SJCRH30 (cell line): Measurements from ENCODE around the gene LYZL6. TPM values are rescaled to one million over a fixed set of nuclear protein-coding genes. Genes with fewer than 3 reads are reported as not detected.
"Not testable (repeated sequence)": the region's sequence is repeated elsewhere in the genome, so short reads cannot be mapped to it uniquely, and the experiment has no call there.

ENCODE experiments used
- DNase-seq, 2 experiments: peaks; one replicate each; pipeline ENCODE4 v3.0.0-alpha.2; 2015 to 2020
- H3K27ac ChIP-seq: fragments of 250-450 bp; sonication (Bioruptor Pico); 2 replicates; pipeline ENCODE4 v1.5.1; 2020; ENCODE audit warnings: mild to moderate bottlenecking, moderate library complexity
- H3K27me3 ChIP-seq: fragments of 250-450 bp; sonication (Bioruptor Pico); 2 replicates; pipeline ENCODE4 v1.5.1; 2020; ENCODE audit warnings: mild to moderate bottlenecking, moderate library complexity
- H3K36me3 ChIP-seq: fragments of 250-450 bp; sonication (Bioruptor Pico); 2 replicates; pipeline ENCODE4 v1.5.1; 2020; ENCODE audit warnings: mild to moderate bottlenecking, moderate library complexity
- H3K4me1 ChIP-seq: fragments of 250-450 bp; sonication (Bioruptor Pico); 2 replicates; pipeline ENCODE4 v1.5.1; 2020; ENCODE audit warnings: mild to moderate bottlenecking, moderate library complexity
- H3K4me3 ChIP-seq: fragments of 250-450 bp; sonication (Bioruptor Pico); 2 replicates; pipeline ENCODE4 v1.5.1; 2020; ENCODE audit warnings: mild to moderate bottlenecking, moderate library complexity
- H3K9me3 ChIP-seq: fragments of 250-450 bp; sonication (Bioruptor Pico); replicated peaks from 2 replicates; pipeline ENCODE4 v1.5.1; 2020; ENCODE audit warnings: mild to moderate bottlenecking, moderate library complexity
- total RNA-seq: library from RNA; depleted of rRNA; stranded (reverse); fragments of >200 nt; shearing (Covaris generic); gene quantifications from 2 replicates; pipeline ENCODE4 v1.2.3, GENCODE V29; 2014

Gene LYZL6
- total RNA-seq, 1 experiment from 2014 or later = not detected

DNA sequence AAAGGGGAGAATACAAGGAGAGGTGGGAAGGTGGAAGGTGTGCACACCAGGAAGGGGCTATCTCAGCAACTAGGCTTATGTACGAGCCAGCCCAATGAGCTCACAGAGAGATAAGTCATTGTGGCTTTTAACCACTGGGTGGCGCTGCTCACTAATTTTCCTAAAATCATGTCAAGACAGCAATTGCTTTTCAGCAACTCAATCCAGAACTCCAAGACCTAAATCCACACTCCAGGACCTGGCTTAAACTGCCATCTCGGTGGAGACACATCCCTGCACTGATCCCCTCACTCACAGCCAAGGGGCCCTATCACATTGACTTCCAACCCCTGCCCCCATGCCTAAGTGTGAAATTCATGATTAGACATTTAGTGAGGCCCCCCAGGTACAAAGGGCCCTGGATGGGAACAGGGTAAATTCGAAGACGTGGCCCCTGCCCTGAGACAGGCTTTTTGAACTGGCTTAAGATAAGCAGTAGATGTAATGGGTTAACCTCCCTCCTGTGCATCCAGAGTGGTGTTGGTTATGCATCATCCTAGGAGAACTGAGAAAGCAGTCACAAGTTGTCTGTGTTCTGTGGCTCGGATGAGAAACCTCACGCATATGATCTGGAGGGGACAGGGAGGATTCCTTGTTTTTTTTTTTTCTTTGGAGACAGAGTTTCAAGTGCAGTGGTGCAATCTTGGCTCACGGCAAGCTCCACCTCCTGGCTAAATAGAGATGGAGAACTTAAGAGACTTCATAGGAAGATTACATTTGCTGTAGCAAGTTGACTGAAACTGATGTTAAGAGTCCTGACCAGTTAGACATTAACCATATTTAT, 26.3 kb upstream of the LYZL6 start:
- H3K36me3 ChIP-seq = no peaks in the 10 kb centered on the region
- H3K27me3 ChIP-seq = peaks cover 38% of the 10 kb centered on the region
- H3K4me3 ChIP-seq = no peak overlapping the region
- H3K4me1 ChIP-seq = no peaks in the 10 kb centered on the region
- H3K27ac ChIP-seq = no peak overlapping the region
- DNase-seq = peak; percentile 63 to 86
- no peaks in the 10 kb centered on the region for H3K9me3 ChIP-seq

DNA sequence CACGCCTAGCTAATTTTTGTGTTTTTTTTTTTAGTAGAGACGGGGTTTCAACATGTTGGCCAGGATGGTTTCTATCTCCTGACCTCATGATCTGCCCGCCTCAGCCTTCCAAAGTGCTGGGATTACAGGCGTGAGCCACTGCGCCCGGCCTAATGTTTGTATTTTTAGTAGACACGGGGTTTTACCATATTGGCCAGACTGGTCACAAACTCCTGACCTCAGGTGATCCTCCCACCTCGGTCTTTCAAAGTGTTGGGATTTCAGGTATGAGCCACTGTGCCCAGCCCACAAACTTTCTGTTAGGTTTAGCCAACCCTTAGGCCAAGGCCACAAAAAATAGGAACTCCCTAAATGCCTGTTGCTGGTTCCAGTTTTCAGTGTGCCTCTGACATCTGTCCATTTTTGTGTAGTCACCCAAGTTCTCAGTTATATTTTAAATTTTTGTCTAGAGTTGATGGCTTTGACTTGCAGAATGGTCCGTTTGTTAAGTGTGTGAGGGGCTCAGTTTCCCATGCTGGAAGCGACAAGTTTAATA, 25.1 kb upstream of the LYZL6 start:
- Histone ChIP-seq H3K27ac (no peak overlapping the region), H3K4me1 (no peaks in the 10 kb centered on the region), H3K9me3 (no peaks in the 10 kb centered on the region), H3K36me3 (no peaks in the 10 kb centered on the region), H3K27me3 (peaks cover 37% of the 10 kb centered on the region), H3K4me3 (no peak overlapping the region)
- DNase-seq = no peak

DNA sequence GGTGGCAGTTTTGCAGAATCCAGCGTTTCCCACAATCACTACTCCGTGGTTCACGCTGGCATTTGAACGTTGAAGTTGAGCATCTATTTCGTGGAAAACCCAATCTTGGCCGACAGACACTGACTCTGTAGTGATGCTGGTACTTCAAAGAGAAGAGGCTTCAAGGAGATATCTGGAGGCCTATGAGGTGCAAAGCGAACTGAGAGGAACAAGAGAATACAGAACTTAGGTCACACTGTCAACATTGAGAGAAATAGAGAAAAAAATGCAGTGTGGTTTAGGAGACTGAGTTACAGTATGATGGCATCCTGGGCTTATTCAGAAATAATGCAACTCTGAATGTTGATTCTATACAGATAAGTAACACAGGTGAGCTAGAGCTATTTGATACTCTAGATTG, 21.8 kb upstream of the LYZL6 start:
- Histone ChIP-seq H3K4me3 (no peak overlapping the region), H3K4me1 (no peaks in the 10 kb centered on the region), H3K36me3 (no peaks in the 10 kb centered on the region), H3K9me3 (no peaks in the 10 kb centered on the region), H3K27ac (no peak overlapping the region), H3K27me3 (peaks cover 15% of the 10 kb centered on the region)
- DNase-seq = no peak

DNA sequence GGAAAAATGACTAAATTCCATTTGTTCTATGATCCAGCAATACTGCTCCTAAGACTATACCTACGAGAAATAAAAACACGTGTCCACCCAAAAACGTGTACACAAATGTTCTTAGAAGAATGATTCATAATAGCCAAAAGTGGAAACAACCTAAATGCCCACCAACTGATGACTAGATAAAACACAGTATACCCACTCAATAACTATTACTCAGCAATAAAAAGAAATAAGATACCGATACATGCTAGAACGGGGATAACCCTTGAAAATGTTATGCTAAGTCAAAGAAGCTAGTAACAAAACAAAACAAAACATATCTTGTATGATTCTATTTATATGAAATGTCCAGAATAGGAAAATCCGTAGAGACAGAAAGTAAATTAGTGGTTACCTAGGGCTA, 20.1 kb upstream of the LYZL6 start:
- Histone ChIP-seq H3K9me3 (no peaks in the 10 kb centered on the region), H3K4me3 (no peak overlapping the region), H3K36me3 (no peaks in the 10 kb centered on the region), H3K27me3 (peaks cover 15% of the 10 kb centered on the region), H3K27ac (no peak overlapping the region), H3K4me1 (no peaks in the 10 kb centered on the region)
- DNase-seq = no peak

DNA sequence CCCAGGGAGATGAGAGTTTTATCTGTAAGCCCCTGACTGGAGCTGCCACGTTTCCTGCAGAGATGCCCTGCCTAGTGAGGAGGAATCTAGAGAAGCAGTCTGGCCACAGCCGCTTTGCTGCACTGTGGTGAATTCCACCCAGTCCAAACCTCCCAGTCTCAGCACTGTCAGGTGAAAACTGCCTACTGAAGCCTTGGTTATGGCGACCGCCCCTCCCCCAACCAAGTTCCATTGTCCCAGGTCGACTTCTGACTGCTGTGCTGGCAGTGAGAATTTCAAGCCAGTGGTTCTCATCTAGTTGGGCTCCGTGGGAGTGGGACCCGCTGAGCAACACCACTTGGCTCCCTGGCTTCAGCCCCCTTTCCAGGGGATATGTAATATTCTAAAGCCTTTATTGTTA, 10.2 kb upstream of the LYZL6 start:
- H3K27me3 ChIP-seq = peaks cover 26% of the 10 kb centered on the region; the same call in 1 of the 2 replicates
- no peak for DNase-seq
- H3K4me1 ChIP-seq = no peaks in the 10 kb centered on the region
- H3K36me3 ChIP-seq = no peaks in the 10 kb centered on the region
- no peak overlapping the region for H3K4me3 ChIP-seq
- H3K9me3 ChIP-seq = no peaks in the 10 kb centered on the region
- no peak overlapping the region for H3K27ac ChIP-seq

DNA sequence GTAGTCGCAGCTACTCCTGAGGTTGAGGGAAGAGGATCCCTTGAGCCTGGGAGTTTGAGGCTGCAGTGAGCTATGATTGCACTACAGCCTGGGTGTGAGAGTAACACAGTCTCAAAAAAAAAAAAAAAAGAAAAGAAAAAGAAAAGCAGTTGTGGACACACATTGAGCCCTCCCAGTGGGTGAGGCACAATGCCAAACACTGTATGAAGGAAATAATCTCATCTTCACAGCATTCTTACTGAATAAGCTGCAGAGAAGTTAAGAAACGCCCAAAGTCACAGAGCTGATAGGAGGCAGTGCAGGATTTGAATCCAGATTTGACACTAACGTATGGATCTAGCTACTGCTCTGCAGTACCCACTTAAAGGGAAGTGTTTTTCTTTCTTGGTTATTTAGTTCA, 5.9 kb upstream of the LYZL6 start:
- Histone ChIP-seq H3K9me3 (no peaks in the 10 kb centered on the region), H3K4me1 (0 out of 2 replicates have a peak, but pooled peaks cover 2% of the 10 kb centered on the region), H3K27ac (no peak overlapping the region), H3K27me3 (peaks cover 21% of the 10 kb centered on the region; the same call in 1 of the 2 replicates), H3K4me3 (no peak overlapping the region), H3K36me3 (no peaks in the 10 kb centered on the region)
- no peak for DNase-seq

DNA sequence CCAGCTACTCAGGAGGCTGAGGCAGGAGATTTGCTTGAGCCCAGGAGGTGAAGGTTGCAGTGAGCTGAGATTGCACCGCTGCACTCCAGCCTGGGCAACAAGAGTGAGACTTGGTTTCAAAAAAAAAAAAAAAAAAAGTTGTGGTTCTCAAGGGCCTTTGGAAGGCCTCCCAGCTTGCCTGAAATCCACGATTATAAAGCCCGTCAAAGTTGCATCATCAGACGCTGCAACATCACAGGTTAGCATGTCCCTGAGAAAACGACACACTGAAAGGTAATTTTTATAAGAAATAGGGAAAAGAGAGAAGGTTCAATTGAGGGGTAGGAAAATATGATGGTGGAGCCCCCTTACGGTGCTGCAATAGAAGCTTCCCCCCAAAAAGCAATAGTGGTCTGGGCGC, 4.6 kb upstream of the LYZL6 start:
- no peak for DNase-seq
- Histone ChIP-seq H3K9me3 (no peaks in the 10 kb centered on the region), H3K4me1 (0 out of 2 replicates have a peak, but pooled peaks cover 2% of the 10 kb centered on the region), H3K27ac (no peak overlapping the region), H3K4me3 (no peak overlapping the region), H3K36me3 (no peaks in the 10 kb centered on the region), H3K27me3 (peaks cover 14% of the 10 kb centered on the region; the same call in 1 of the 2 replicates)

DNA sequence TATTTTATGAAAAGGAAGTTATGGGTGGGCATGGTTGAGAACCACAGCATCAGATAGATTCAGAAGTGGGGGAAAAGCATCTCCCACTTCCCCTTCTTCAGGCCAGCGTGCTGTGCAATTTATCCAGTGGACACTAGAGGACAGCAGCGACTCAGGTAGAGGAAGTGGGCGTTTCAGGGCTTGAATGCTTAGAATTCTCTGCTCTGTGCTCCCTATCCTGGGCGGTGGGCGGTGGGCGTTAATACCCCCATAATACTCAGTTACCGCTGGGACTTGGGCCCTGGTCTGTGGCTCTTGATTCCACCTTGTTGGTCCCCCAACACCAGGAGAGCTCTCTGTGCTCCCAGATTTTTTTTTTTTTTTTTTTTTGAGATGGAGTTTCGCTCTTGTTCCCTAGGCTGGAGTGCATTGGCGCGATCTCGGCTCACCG, 3.7 kb upstream of the LYZL6 start:
- H3K27me3 ChIP-seq = 0 out of 2 replicates have a peak, but pooled peaks cover 10% of the 10 kb centered on the region
- 0 out of 2 replicates have a peak, but pooled peaks cover 2% of the 10 kb centered on the region for H3K4me1 ChIP-seq
- no peak overlapping the region for H3K4me3 ChIP-seq
- no peaks in the 10 kb centered on the region for H3K9me3 ChIP-seq
- H3K27ac ChIP-seq = no peak overlapping the region
- peak; percentile 42 to 71 for DNase-seq
- no peaks in the 10 kb centered on the region for H3K36me3 ChIP-seq

DNA sequence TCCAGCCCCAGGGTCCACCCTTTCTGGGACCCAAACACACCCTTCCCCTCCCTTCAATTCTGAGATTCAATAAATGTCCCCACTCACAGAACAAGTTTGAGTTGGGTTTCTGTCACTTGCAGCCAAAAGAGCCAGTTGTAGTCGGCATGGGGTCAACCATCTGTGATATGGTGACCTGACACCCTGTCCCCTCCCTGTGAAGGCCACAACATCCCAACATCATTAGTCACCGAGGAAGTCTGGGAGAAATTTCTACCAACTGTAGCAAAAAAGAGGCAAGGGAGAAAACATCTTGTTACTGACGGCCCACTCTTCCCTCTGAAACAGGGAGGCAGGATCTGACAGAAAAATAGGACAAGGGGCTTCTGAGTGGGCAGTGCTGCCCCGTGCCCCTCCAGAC, 638 bp upstream of the LYZL6 start:
- H3K4me3 ChIP-seq = no peak overlapping the region
- H3K4me1 ChIP-seq = 0 out of 2 replicates have a peak, but pooled peaks cover 2% of the 10 kb centered on the region
- H3K9me3 ChIP-seq = no peaks in the 10 kb centered on the region
- no peak for DNase-seq
- H3K27me3 ChIP-seq = 0 out of 2 replicates have a peak, but pooled peaks cover 3% of the 10 kb centered on the region
- H3K36me3 ChIP-seq = no peaks in the 10 kb centered on the region
- no peak overlapping the region for H3K27ac ChIP-seq

DNA sequence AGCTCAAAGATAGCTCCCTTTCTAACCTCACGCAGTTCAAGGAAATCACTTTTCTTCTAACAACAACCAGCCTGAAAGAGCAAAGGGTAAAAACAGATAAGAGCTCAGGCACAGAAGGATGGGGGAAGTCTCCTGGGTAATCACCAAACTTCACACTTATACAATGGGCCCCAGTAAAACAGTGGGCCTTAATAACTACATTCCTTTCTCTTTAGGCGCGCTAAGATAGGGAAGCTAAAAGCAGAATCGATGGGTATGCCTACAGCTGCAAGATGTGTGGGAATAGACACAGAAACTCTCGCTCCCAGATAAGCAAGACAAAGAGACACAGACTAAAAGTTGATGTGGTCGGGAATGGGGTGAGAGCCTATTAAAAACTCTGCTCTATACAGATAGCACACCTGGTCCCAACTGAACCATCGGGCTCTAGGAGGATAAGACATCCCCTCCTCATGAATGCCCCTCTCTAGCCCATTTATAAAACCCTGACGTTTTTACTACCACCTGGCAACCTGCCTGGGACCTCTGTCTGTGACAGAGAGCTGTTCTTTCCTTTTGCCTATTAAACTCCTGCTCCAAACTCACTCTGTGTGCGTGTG, 826 bp downstream of the LYZL6 start:
- H3K27me3 ChIP-seq = 0 out of 2 replicates have a peak, but pooled peaks cover 3% of the 10 kb centered on the region

DNA sequence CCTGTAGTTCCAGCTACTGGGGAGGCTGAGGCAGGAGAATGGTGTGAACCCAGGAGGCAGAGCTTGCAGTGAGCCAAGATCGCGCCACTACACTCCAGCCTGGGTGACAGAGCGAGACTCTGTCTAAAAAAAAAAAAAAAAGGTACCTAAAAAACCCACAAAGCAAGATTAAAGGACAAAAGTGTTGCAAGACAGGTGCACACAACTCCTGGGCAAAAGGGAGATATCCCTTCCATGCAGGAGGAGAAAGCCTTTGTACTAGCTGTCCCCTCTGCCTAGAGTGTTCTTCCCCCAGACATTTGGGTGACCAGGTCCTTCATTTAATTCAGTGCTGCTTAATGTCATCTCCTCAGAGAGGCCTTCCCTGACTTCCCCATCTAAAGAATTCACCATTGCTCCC, 5.0 kb downstream of the LYZL6 start:
- H3K4me1 ChIP-seq, H3K36me3 ChIP-seq, H3K4me3 ChIP-seq, DNase-seq, H3K27ac ChIP-seq, H3K27me3 ChIP-seq, H3K9me3 ChIP-seq: not testable (repeated sequence)

More for the DNA sequence above, 826 bp downstream of the LYZL6 start:
- Histone ChIP-seq H3K9me3 (no peaks in the 10 kb centered on the region), H3K27ac (no peak overlapping the region), H3K4me3 (no peak overlapping the region), H3K36me3 (no peaks in the 10 kb centered on the region), H3K4me1 (0 out of 2 replicates have a peak, but pooled peaks cover 2% of the 10 kb centered on the region)
- no peak for DNase-seq

DNA sequence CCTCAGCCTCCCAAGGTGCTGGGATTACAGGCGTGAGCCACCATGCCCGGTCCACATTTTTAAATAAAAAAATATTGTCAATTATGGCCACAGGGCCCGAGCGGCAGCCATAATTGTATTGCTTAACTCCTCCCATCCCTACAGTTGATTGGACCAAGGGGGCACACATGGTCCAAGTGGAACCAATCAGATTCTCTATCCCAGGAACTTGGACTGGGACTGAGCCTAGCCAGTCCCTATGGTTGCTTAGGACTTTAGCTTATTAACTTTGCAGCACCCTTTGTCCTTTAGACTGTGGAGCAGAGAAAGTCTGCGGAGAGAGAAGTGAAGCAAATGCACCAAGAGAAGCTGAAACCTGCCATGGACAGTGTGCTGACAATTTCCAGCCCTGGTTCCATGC, 7.5 kb downstream of the LYZL6 start:
- H3K4me3 ChIP-seq = no peak overlapping the region
- no peak overlapping the region for H3K27ac ChIP-seq
- peak in 1 of 2 experiments; percentile 22 for DNase-seq
- H3K4me1 ChIP-seq = no peaks in the 10 kb centered on the region
- 0 out of 2 replicates have a peak, but pooled peaks cover 18% of the 10 kb centered on the region for H3K27me3 ChIP-seq
- H3K9me3 ChIP-seq = no peaks in the 10 kb centered on the region
- H3K36me3 ChIP-seq = no peaks in the 10 kb centered on the region

DNA sequence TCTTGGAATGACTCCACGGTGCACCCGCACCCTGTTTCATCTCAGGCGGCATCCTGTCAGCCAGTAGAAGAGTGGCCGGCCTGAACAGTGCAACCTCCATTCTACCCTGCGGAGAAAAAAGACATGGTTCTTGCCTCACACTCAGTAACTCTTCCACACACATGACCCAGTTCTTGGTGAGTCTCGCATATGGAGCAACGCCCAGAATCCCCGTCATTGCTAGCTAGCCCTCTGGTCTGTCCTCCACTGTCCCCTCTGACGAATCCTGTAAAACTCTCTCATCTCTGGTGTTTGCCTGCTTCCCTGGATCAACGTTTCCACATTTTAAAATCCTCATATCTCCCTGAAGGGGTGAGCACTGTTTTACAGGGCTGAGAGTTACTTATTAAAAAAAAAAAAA, 8.8 kb downstream of the LYZL6 start:
- no peak overlapping the region for H3K27ac ChIP-seq
- H3K4me1 ChIP-seq = no peaks in the 10 kb centered on the region
- H3K36me3 ChIP-seq = no peaks in the 10 kb centered on the region
- peaks cover 18% of the 10 kb centered on the region; the same call in 1 of the 2 replicates for H3K27me3 ChIP-seq
- no peaks in the 10 kb centered on the region for H3K9me3 ChIP-seq
- no peak overlapping the region for H3K4me3 ChIP-seq
- no peak for DNase-seq

DNA sequence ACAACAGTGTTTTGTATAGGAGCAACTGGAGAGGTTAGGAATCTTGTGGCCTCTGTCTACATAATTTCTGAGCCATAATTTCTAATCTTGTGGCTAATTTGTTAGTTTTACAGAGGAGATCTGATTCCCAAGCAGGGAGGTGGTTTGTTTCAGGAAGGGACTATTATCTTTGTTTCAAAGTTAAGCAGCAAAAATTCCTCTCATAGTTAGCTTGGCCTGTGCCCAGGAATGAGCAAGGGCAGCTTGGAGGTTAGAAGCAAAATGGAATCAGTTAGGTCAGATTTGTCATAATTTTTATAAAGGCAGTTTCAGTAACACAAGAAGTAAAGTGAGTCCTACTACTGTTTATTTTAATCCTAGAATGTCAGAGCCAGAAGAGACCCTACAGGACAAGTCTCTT, 10.9 kb downstream of the LYZL6 start:
- H3K9me3 ChIP-seq = no peaks in the 10 kb centered on the region
- no peak for DNase-seq
- H3K27me3 ChIP-seq = peaks cover 20% of the 10 kb centered on the region; the same call in 1 of the 2 replicates
- no peaks in the 10 kb centered on the region for H3K4me1 ChIP-seq
- no peak overlapping the region for H3K27ac ChIP-seq
- no peak overlapping the region for H3K4me3 ChIP-seq
- H3K36me3 ChIP-seq = no peaks in the 10 kb centered on the region

DNA sequence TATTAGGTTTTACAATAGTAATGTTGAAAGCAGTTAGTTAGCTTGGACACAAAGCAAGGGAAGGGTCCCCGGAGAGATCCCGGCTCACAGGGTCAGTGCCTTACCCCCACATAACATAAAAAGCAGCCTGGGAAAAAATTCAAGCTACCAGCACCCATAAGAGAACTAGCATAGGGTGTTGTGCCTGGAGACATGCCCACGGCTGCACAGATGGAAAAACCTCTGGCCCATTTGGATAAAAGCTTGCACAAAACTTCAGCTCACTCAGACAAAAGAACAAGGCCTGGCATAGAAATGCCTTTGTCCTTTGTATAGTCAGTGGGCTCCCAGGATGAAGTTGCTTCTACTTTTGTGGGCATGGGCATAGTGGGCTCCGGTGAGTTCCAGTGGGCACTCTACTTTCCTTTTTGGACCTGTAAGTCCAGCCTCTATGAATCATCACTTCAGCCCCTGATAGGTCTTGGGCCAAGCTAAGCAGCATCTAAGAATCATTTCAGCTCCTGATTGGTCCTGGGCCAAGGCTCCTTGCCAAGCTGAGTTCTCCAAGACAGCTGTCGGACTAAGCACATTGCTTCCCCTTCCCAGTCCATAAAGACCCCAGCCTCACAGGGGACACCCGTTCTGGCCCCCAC, 11.6 kb downstream of the LYZL6 start:
- Histone ChIP-seq H3K27ac (no peak overlapping the region), H3K36me3 (no peaks in the 10 kb centered on the region), H3K4me3 (no peak overlapping the region), H3K9me3 (no peaks in the 10 kb centered on the region), H3K4me1 (no peaks in the 10 kb centered on the region), H3K27me3 (peaks cover 19% of the 10 kb centered on the region; the same call in 1 of the 2 replicates)
- DNase-seq = no peak
